ENCODE measurements around the gene AFG1L.

Gene AFG1L

DNA sequence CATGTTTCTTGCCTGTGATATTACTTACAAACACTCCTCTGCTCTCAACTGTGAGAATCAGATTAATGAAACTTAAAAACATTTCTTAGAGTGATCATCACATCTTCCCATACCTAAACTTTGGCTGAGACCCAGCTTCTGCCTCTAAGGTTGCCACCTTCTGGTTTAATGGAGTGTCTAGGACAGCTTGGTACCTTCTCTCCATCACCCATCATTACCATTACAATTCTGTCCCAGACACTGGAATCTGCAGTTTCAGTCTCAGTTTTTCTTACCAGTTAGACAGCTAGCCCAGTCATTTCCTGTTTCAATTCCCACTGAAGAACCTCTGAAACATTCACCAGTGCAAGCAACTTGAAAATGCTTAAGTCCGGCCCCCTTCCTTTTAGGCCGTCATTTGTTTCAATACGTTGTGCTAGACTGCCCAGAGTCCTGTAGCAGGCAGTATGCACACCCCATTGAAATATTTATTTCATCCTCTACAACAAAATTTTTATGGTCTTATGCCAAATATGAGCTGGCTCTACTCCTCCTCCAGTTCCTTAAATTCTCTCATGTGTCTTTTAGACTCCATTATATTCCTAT is 158.8 kb downstream of the AFG1L start:
- 0 out of 2 replicates have a peak overlapping the region, but pooled peaks have one; percentile 4 for H2AFZ ChIP-seq (ENCODE audit: low read depth, low read length)
- peak; percentile 60 for ATAC-seq (ENCODE audit: insufficient read depth, low read depth)
- no peak overlapping the region for H3K4me3 ChIP-seq (ENCODE audit: low read depth in 1 of 2, low read length in 2 of 2)
- peaks cover 7% of the 10 kb centered on the region for H3K4me1 ChIP-seq (ENCODE audit: insufficient read depth, low read length)
- no peaks in the 10 kb centered on the region for H3K27me3 ChIP-seq (ENCODE audit: insufficient read depth, low read length, poor library complexity)
- H3K4me2 ChIP-seq (ENCODE audit: insufficient read depth, low read length): no peak overlapping the region
- H3K9me3 ChIP-seq (ENCODE audit: insufficient read depth, low read length, severe bottlenecking): no peaks in the 10 kb centered on the region
- no peaks in the 10 kb centered on the region for H4K20me1 ChIP-seq (ENCODE audit: insufficient read depth, low read length)
- no peaks in the 10 kb centered on the region for H3K79me2 ChIP-seq (ENCODE audit: insufficient read depth, low read length)
- DNase-seq: peak; percentile 9
- TF ChIP-seq, protein P1, sequence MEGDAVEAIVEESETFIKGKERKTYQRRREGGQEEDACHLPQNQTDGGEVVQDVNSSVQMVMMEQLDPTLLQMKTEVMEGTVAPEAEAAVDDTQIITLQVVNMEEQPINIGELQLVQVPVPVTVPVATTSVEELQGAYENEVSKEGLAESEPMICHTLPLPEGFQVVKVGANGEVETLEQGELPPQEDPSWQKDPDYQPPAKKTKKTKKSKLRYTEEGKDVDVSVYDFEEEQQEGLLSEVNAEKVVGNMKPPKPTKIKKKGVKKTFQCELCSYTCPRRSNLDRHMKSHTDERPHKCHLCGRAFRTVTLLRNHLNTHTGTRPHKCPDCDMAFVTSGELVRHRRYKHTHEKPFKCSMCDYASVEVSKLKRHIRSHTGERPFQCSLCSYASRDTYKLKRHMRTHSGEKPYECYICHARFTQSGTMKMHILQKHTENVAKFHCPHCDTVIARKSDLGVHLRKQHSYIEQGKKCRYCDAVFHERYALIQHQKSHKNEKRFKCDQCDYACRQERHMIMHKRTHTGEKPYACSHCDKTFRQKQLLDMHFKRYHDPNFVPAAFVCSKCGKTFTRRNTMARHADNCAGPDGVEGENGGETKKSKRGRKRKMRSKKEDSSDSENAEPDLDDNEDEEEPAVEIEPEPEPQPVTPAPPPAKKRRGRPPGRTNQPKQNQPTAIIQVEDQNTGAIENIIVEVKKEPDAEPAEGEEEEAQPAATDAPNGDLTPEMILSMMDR (IDR thresholded peaks at IDR 0.05; ENCODE audit: borderline replicate concordance, extremely low read depth, low read length, poor library complexity, severe bottlenecking): peak; percentile 12
- no peak for TF ChIP-seq EZH2 (IDR thresholded peaks at IDR 0.05; ENCODE audit: borderline replicate concordance, low read depth, low read length, severe bottlenecking)
- no peak overlapping the region for H3K9ac ChIP-seq (ENCODE audit: low read depth, low read length)
- H3K36me3 ChIP-seq (ENCODE audit: insufficient read depth, low read length): no peaks in the 10 kb centered on the region
- no peak overlapping the region for H3K27ac ChIP-seq (ENCODE audit: low read length)

DNA sequence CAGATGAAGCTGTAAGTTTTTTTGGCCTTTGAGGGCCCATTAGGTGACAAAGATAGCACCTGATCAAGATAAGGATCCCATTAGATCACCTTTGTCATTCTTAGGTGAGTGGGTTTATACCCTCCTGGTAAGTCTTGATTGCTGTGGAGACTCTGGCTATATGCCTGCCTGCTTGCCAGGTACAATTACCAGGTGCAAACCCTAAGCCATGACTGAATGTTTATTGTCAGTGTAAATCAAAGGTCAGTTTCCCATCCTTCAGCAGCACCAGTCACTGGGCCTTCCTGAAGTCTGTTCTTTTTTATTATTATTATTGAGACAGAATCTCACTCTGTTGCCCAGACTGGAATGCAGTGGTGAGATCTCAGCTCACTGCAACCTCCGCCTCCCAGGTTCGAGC is 159.5 kb downstream of the AFG1L start:
- ATAC-seq (ENCODE audit: insufficient read depth, low read depth) (no peak), DNase-seq (no peak)
- Histone ChIP-seq H3K9me3 (ENCODE audit: insufficient read depth, low read length, severe bottlenecking) (no peaks in the 10 kb centered on the region), H3K4me3 (ENCODE audit: low read depth in 1 of 2, low read length in 2 of 2) (no peak overlapping the region), H3K27ac (ENCODE audit: low read length) (no peak overlapping the region), H3K36me3 (ENCODE audit: insufficient read depth, low read length) (no peaks in the 10 kb centered on the region), H3K4me1 (ENCODE audit: insufficient read depth, low read length) (peaks cover 7% of the 10 kb centered on the region), H2AFZ (ENCODE audit: low read depth, low read length) (no peak overlapping the region), H3K79me2 (ENCODE audit: insufficient read depth, low read length) (no peaks in the 10 kb centered on the region), H3K4me2 (ENCODE audit: insufficient read depth, low read length) (no peak overlapping the region), H3K27me3 (ENCODE audit: insufficient read depth, low read length, poor library complexity) (no peaks in the 10 kb centered on the region), H3K9ac (ENCODE audit: low read depth, low read length) (no peak overlapping the region), H4K20me1 (ENCODE audit: insufficient read depth, low read length) (no peaks in the 10 kb centered on the region)
- TF ChIP-seq, protein P1 (IDR thresholded peaks at IDR 0.05; ENCODE audit: borderline replicate concordance, extremely low read depth, low read length, poor library complexity, severe bottlenecking): no peak
- no peak for TF ChIP-seq EZH2 (IDR thresholded peaks at IDR 0.05; ENCODE audit: borderline replicate concordance, low read depth, low read length, severe bottlenecking)

DNA sequence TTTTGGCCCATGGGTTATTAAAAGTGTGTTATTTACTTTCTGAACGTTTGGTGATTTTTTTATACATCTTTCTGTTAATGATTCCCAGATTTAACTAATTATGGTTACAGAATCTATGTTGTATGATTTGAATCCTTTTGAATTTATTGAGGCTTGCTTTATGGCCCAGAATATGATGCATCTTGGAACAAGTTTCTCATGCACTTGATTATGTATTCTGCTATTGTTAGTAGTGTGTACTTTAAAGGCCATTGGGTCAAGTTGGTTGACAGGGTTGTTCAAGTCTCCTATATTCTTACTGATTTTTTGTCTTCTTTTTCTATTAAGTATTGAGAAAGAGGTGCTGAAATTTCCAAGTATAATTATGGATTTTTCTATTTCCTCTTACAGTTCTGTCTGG is 160.8 kb downstream of the AFG1L start:
- Histone ChIP-seq H3K9me3 (ENCODE audit: insufficient read depth, low read length, severe bottlenecking) (no peaks in the 10 kb centered on the region), H3K4me3 (ENCODE audit: low read depth in 1 of 2, low read length in 2 of 2) (no peak overlapping the region), H3K9ac (ENCODE audit: low read depth, low read length) (no peak overlapping the region), H2AFZ (ENCODE audit: low read depth, low read length) (no peak overlapping the region), H4K20me1 (ENCODE audit: insufficient read depth, low read length) (no peaks in the 10 kb centered on the region), H3K79me2 (ENCODE audit: insufficient read depth, low read length) (no peaks in the 10 kb centered on the region), H3K4me2 (ENCODE audit: insufficient read depth, low read length) (no peak overlapping the region), H3K27me3 (ENCODE audit: insufficient read depth, low read length, poor library complexity) (no peaks in the 10 kb centered on the region), H3K4me1 (ENCODE audit: insufficient read depth, low read length) (peaks cover 7% of the 10 kb centered on the region), H3K36me3 (ENCODE audit: insufficient read depth, low read length) (no peaks in the 10 kb centered on the region), H3K27ac (ENCODE audit: low read length) (no peak overlapping the region)
- ATAC-seq (ENCODE audit: insufficient read depth, low read depth) (no peak), DNase-seq (no peak)
- TF ChIP-seq EZH2 (IDR thresholded peaks at IDR 0.05; ENCODE audit: borderline replicate concordance, low read depth, low read length, severe bottlenecking): no peak
- TF ChIP-seq, protein P1 (IDR thresholded peaks at IDR 0.05; ENCODE audit: borderline replicate concordance, extremely low read depth, low read length, poor library complexity, severe bottlenecking): no peak
